ENCODE results near the gene TUBB2B. TPM values are rescaled to one million over a fixed set of nuclear protein-coding genes. Genes with fewer than 3 reads are reported as not detected.

TUBB2B gene
- polyA plus RNA-seq, 1 experiment, result 13.3 TPM

DNA sequence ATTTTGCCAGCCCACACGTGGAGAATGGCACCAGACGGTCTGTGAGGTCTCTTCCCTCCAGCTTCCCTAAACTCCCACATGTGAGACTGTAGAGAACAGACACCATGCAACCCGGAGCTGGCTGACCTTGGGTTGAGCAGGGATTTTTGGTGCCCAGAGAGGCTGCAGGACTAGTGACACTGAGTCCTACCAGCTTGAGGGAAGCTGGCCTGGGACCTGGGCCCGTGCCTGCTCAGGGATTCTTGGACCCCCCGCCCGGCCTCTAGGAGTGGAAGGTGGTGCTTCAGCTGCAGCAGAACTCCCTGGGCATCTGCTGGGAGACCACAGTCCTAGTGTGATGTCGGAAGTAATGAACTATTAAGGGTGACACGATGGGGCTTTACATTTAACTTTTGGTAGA lies 34.5 kb upstream of the TUBB2B start:
- TF ChIP-seq CTCF (IDR thresholded peaks at IDR 0.05; ENCODE audit: insufficient read depth, low read depth, low read length), result no peak
- no peak overlapping the region for H3K4me3 ChIP-seq (ENCODE audit: low read depth, low read length)
- ChIA-PET POLR2A (no interaction called here), CTCF (interaction anchor here (1.5 to 1.7 kb wide), 2 partner anchors 10 kb away, joined by 4 read pairs; no protein-coding TSS in a partner anchor)
- peaks cover 10% of the 10 kb centered on the region for H3K36me3 ChIP-seq (ENCODE audit: control insufficient read depth, insufficient read depth, low read length)
- DNase-seq (ENCODE audit: low read depth), result no peak
- H3K27me3 ChIP-seq (ENCODE audit: control insufficient read depth, insufficient read depth, low read length), result no peaks in the 10 kb centered on the region

GRCh38 chr6:3261518-3261820 lies 34.0 kb upstream of the TUBB2B start:
- ChIA-PET CTCF (interaction anchor here (1.7 to 2.6 kb wide), 2 partner anchors 10 to 11 kb away, joined by 4 to 13 read pairs; no protein-coding TSS in a partner anchor), POLR2A (no interaction called here)
- Histone ChIP-seq H3K27me3 (ENCODE audit: control insufficient read depth, insufficient read depth, low read length) (no peaks in the 10 kb centered on the region), H3K36me3 (ENCODE audit: control insufficient read depth, insufficient read depth, low read length) (peaks cover 10% of the 10 kb centered on the region), H3K4me3 (ENCODE audit: low read depth, low read length) (no peak overlapping the region)
- DNase-seq (ENCODE audit: low read depth), result no peak
- no peak for TF ChIP-seq CTCF (IDR thresholded peaks at IDR 0.05; ENCODE audit: insufficient read depth, low read depth, low read length)

- H3K36me3 ChIP-seq (ENCODE audit: control insufficient read depth, insufficient read depth, low read length), result peaks cover 10% of the 10 kb centered on the region
- TF ChIP-seq CTCF (IDR thresholded peaks at IDR 0.05; ENCODE audit: insufficient read depth, low read depth, low read length), result no peak
- ChIA-PET CTCF (interaction anchor here (1.7 to 2.6 kb wide), 2 partner anchors 9 to 11 kb away, joined by 4 to 13 read pairs; no protein-coding TSS in a partner anchor), POLR2A (no interaction called here)
- H3K4me3 ChIP-seq (ENCODE audit: low read depth, low read length), result no peak overlapping the region
- DNase-seq (ENCODE audit: low read depth), result no peak
- no peaks in the 10 kb centered on the region for H3K27me3 ChIP-seq (ENCODE audit: control insufficient read depth, insufficient read depth, low read length)
These were observed 33.5 kb upstream of the TUBB2B start for GRCh38 chr6:3260772-3261517.

DNA sequence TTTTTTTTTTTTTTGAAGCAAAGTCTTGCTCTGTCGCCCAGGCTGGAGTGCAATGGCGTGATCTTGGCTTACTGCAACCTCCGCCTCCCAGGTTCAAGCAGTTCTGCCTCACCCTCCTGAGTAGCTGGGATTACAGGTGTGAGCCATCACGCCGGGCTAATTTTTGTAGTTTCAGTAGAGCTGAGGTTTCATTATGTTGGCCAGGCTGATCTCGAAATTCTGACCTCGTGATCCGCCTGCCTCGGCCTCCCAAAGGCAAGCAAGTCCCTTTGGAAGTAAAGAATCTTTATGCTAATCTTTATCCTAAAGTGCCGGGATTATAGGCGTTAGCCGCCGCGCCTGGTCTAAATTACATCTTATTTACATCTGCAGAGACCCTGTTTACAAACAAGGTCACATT lies 32.8 kb upstream of the TUBB2B start:
- ChIA-PET CTCF (interaction anchor here (1.5 to 2.6 kb wide), 5 partner anchors 9 to 191 kb away, joined by 4 to 13 read pairs (median 5); partner anchors contain the start of gene RIPK1), POLR2A (no interaction called here)
- Histone ChIP-seq H3K4me3 (ENCODE audit: low read depth, low read length) (no peak overlapping the region), H3K36me3 (ENCODE audit: control insufficient read depth, insufficient read depth, low read length) (peaks cover 10% of the 10 kb centered on the region), H3K27me3 (ENCODE audit: control insufficient read depth, insufficient read depth, low read length) (no peaks in the 10 kb centered on the region)
- DNase-seq (ENCODE audit: low read depth), result no peak
- TF ChIP-seq CTCF (IDR thresholded peaks at IDR 0.05; ENCODE audit: insufficient read depth, low read depth, low read length), result no peak

DNA sequence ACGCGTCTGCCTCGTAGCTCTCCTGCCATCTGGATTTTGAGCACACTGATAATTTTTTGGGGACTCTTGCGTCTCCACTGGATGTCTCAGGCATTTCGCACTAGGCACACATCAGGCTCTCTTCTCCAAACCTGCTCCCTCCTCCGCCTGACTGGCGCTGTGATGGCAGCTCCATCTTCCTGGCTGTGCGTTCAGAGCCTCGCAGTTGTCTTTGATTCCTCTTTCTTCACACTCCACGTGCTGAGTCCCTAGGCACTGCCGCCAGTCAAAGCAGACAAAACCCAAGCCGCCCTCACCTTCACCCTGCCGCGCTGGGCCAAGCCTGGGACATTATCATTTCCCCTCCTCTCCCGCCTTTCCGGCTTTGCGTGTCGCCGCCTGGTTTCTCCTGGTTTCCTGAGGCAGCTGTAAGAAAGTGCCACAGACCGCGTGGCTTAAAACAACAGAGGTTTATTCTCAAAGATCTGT lies 32.1 kb upstream of the TUBB2B start:
- H3K4me3 ChIP-seq (ENCODE audit: low read depth, low read length), result peak overlapping the region; percentile 79
- ChIA-PET POLR2A (interaction anchor here (0.6 kb wide), 1 partner anchor 12 kb away, joined by 3 read pairs; no protein-coding TSS in a partner anchor), CTCF (interaction anchor here (0.6 to 2.6 kb wide), 6 partner anchors 8 to 470 kb away, joined by 3 to 13 read pairs (median 4); partner anchors contain the start of gene RIPK1)

More for the DNA sequence above, 32.1 kb upstream of the TUBB2B start:
- TF ChIP-seq CTCF (IDR thresholded peaks at IDR 0.05; ENCODE audit: insufficient read depth, low read depth, low read length), result 0 out of 2 replicates have a peak, but pooled peaks have one; percentile 9
- Histone ChIP-seq H3K36me3 (ENCODE audit: control insufficient read depth, insufficient read depth, low read length) (peaks cover 10% of the 10 kb centered on the region), H3K27me3 (ENCODE audit: control insufficient read depth, insufficient read depth, low read length) (no peaks in the 10 kb centered on the region)
- no peak for DNase-seq (ENCODE audit: low read depth)

Data from BJ (cell line).